Measurements from ENCODE around the gene LILRB4. TPM values are rescaled to one million over a fixed set of nuclear protein-coding genes. Genes with fewer than 3 reads are reported as not detected.

Gene LILRB4
- total RNA-seq, 1 experiment from 2014 or later = not detected

DNA sequence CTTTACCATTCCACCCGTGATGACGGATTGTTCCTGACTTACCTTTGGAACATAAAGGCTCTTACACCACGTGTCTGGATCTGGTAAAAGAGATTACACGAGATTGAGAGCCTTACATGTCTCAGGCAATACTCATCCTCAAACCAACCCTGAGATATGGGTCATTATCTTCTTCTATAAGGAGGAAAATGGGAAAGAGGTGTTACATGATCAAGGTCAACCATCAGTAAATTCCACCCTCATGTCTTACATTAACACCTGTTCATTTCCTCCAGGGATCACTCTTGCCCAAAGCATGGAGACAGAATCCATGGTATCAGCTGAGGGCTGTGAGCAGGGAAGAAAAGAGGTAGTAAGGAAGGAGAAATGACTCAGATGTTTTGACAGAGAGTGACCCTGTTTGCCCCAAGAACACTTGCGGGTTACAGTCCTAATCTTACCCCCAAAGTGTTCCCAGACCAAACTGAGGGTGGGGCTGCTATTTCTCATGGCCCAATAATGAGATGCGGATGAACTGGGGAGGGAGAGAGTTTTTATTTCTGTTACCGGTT is 19.6 kb downstream of the LILRB4 start:
- Histone ChIP-seq H3K36me3 (ENCODE audit: control insufficient read depth, insufficient read depth, low read length) (no peaks in the 10 kb centered on the region), H3K4me1 (no peaks in the 10 kb centered on the region), H3K27me3 (replicated peaks; ENCODE audit: control insufficient read depth, insufficient read depth, low read length) (no peaks in the 10 kb centered on the region), H3K9me3 (peaks cover 9% of the 10 kb centered on the region), H3K4me3 (ENCODE audit: low read depth, low read length) (no peak overlapping the region)
- intact Hi-C loops (cut with micrococcal nuclease; ENCODE audit: unreplicated experiment) = no loop called here
- Mint-ChIP-seq H3K27me3 (ENCODE audit: insufficient read depth, unreplicated experiment) (peaks cover under 1% of the 10 kb centered on the region), H3K27ac (ENCODE audit: unreplicated experiment) (no peak overlapping the region), H3K9me3 (ENCODE audit: unreplicated experiment) (peaks cover 10% of the 10 kb centered on the region), H3K4me3 (ENCODE audit: unreplicated experiment) (no peak overlapping the region), H3K4me1 (ENCODE audit: low read depth, unreplicated experiment) (no peaks in the 10 kb centered on the region), H3K36me3 (ENCODE audit: insufficient read depth, unreplicated experiment) (peaks cover 5% of the 10 kb centered on the region)
- no peak for DNase-seq
- no TSS peak for BruUV-seq (replicated peaks)
- TF ChIP-seq CTCF (IDR thresholded peaks at IDR 0.05; ENCODE audit: insufficient read depth in 1 of 2, low read depth in 1 of 2, low read length in 1 of 2, severe bottlenecking in 1 of 2, unreplicated experiment in 1 of 2) = no peak
- CTCF ChIA-PET = no interaction called here
- POLR2A ChIA-PET = no interaction called here

DNA sequence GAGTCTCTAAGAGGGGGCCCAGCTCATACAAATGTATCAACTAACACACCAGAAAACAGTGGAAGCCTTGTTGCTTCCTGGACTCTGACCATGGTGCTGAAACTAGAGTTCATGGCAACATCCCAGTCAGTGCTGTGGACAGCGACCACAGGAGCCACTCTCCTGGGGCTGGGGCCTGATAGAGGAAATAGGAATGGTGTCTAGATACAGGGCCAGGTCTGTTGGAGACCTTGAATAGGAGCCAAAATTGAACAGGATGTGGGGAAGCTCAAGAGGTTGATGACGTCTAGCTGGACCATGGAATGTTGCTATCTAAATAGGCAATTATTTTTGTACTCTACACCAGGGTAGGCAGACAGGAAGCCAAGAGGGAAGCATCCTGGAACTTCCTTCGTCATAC is 21.7 kb downstream of the LILRB4 start:
- Histone ChIP-seq H3K27me3 (replicated peaks; ENCODE audit: control insufficient read depth, insufficient read depth, low read length) (no peaks in the 10 kb centered on the region), H3K4me1 (no peaks in the 10 kb centered on the region), H3K4me3 (ENCODE audit: low read depth, low read length) (no peak overlapping the region), H3K36me3 (ENCODE audit: control insufficient read depth, insufficient read depth, low read length) (no peaks in the 10 kb centered on the region), H3K9me3 (peaks cover 9% of the 10 kb centered on the region)
- DNase-seq = peak in 1 of 2 experiments; percentile 65
- peaks cover 10% of the 10 kb centered on the region for H3K9me3 Mint-ChIP-seq (ENCODE audit: unreplicated experiment)
- intact Hi-C loops (cut with micrococcal nuclease; ENCODE audit: unreplicated experiment) = no loop called here
- ChIA-PET POLR2A (no interaction called here), CTCF (no interaction called here)
- no peaks in the 10 kb centered on the region for H3K36me3 Mint-ChIP-seq (ENCODE audit: insufficient read depth, unreplicated experiment)
- H3K27ac Mint-ChIP-seq (ENCODE audit: unreplicated experiment) = no peak overlapping the region
- no peak for TF ChIP-seq CTCF (IDR thresholded peaks at IDR 0.05; ENCODE audit: insufficient read depth in 1 of 2, low read depth in 1 of 2, low read length in 1 of 2, severe bottlenecking in 1 of 2, unreplicated experiment in 1 of 2)
- no TSS peak for BruUV-seq (replicated peaks)
- H3K4me3 Mint-ChIP-seq (ENCODE audit: unreplicated experiment) = no peak overlapping the region
- H3K4me1 Mint-ChIP-seq (ENCODE audit: low read depth, unreplicated experiment) = no peaks in the 10 kb centered on the region
- H3K27me3 Mint-ChIP-seq (ENCODE audit: insufficient read depth, unreplicated experiment) = peaks cover 7% of the 10 kb centered on the region

DNA sequence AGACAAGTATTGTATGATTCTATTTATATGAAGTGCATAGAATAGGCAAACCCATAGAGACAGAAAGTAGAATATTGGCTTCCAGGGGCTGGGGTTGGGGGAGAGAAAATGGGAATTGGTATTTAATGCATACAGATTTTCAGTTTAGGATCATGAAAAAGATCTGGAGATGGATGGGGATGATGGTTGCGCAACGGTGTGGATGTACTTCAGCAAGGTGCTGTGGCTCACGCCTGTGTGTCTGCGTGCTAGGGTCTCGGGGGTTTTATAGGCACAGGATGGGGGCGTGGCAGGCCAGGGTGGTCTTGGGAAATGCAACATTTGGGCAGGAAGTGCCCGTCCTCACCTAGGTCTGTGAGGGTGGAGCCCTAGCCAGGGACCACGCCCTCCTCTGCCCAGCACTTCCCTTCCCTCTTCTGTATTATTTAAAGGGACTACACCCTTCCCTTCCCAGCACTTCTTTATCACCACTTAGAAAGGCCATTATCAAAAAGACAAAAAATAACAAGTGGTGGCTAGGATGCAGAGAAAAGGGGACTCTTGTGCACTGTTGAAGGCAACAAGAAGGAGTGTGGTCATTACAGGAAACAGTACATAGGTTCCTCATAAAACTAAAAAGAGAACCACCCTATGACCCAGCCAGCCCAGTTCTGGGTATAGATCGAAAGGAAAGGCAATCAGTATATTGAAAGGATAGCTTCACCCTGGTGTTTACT is 29.0 kb downstream of the LILRB4 start:
- no peaks in the 10 kb centered on the region for H3K36me3 ChIP-seq (ENCODE audit: control insufficient read depth, insufficient read depth, low read length)
- no peak overlapping the region for H3K4me3 ChIP-seq (ENCODE audit: low read depth, low read length)
- CTCF ChIA-PET = no interaction called here
- POLR2A ChIA-PET = no interaction called here
- intact Hi-C loops (cut with micrococcal nuclease; ENCODE audit: unreplicated experiment) = no loop called here
- no peaks in the 10 kb centered on the region for H3K9me3 ChIP-seq
- no peak for DNase-seq
- H3K4me1 ChIP-seq = no peaks in the 10 kb centered on the region
- Mint-ChIP-seq H3K9me3 (ENCODE audit: unreplicated experiment) (no peaks in the 10 kb centered on the region), H3K4me3 (ENCODE audit: unreplicated experiment) (no peak overlapping the region), H3K4me1 (ENCODE audit: low read depth, unreplicated experiment) (no peaks in the 10 kb centered on the region), H3K27me3 (ENCODE audit: insufficient read depth, unreplicated experiment) (peaks cover 28% of the 10 kb centered on the region), H3K27ac (ENCODE audit: unreplicated experiment) (no peak overlapping the region), H3K36me3 (ENCODE audit: insufficient read depth, unreplicated experiment) (no peaks in the 10 kb centered on the region)
- no peaks in the 10 kb centered on the region; the same call in 1 of the 2 replicates for H3K27me3 ChIP-seq (replicated peaks; ENCODE audit: control insufficient read depth, insufficient read depth, low read length)
- TF ChIP-seq CTCF (IDR thresholded peaks at IDR 0.05; ENCODE audit: insufficient read depth in 1 of 2, low read depth in 1 of 2, low read length in 1 of 2, severe bottlenecking in 1 of 2, unreplicated experiment in 1 of 2) = no peak
- no TSS peak for BruUV-seq (replicated peaks)

Data from Caco-2 (cell line).